Suprapubic skin (tissue), 4 donors: ENCODE measurements around the gene CDC45.

Experiments used
- CTCF ChIP-seq, 2 donors: fragments of 200-600 bp in 1 of 2; fragments of 450-650 bp in 1 of 2; sonication (generic) in 1 of 2; IDR thresholded peaks; one replicate each; pipeline ENCODE4 v1.5.1; 2016 to 2019; ENCODE audit warnings: antibody characterized with exemption in 2 of 2, mild to moderate bottlenecking in 1 of 2, moderate library complexity in 1 of 2
- EP300 ChIP-seq: sonication (generic); formaldehyde crosslinking; IDR thresholded peaks from one replicate; pipeline ENCODE4 v1.6.1; 2017; ENCODE audit warnings: antibody characterized with exemption
- POLR2A ChIP-seq, 2 donors: fragments of 450-650 bp; IDR thresholded peaks; one replicate each; pipeline ENCODE4 v1.6.1; 2017; ENCODE audit warnings: antibody characterized with exemption in 2 of 2, mild to moderate bottlenecking in 2 of 2, moderate library complexity in 2 of 2
- POLR2AphosphoS5 ChIP-seq, 3 donors: sonication (generic); formaldehyde crosslinking; IDR thresholded peaks; one replicate each; pipeline ENCODE4 v1.6.1; 2017; ENCODE audit warnings: antibody characterized with exemption in 3 of 3

- TF ChIP-seq CTCF (IDR thresholded peaks at IDR 0.05) (no peak), EP300 (no peak), POLR2A (IDR thresholded peaks at IDR 0.05) (no peak), POLR2AphosphoS5 (IDR thresholded peaks at IDR 0.05) (no peak)
These were observed 8.6 kb downstream of the CDC45 start for GRCh38 chr22:19488285-19488684.
